ENCODE data around the gene BCL6B.

Gene BCL6B

GRCh38 chr17:7064261-7064660 lies 41.4 kb downstream of the BCL6B start:
- DNase-seq = no peak

- DNase-seq = no peak
These were observed 44.3 kb downstream of the BCL6B start for GRCh38 chr17:7067198-7067597.

- DNase-seq = no peak
These were observed 45.4 kb downstream of the BCL6B start for GRCh38 chr17:7068268-7068667.

DNA sequence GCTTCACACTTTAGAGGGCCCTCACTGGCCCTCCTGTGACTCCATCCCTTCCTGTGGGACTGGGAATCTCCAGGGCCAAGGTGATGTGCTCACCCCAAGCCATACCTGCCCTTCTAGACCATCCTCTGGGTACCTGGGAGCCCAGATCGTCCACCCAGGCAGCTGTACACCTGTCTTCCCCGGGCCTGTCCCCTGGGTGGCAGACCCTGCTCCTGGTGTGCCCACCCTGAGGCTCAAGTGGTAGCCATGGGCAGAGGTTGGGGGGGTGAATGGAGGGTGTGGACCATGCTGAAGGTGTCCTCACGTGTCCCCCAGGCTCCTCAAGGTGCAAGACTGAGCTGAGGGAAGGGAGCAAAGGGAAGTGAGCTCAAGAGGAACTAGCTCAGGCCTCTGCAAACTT lies 47.9 kb downstream of the BCL6B start:
- DNase-seq = no peak

DNA sequence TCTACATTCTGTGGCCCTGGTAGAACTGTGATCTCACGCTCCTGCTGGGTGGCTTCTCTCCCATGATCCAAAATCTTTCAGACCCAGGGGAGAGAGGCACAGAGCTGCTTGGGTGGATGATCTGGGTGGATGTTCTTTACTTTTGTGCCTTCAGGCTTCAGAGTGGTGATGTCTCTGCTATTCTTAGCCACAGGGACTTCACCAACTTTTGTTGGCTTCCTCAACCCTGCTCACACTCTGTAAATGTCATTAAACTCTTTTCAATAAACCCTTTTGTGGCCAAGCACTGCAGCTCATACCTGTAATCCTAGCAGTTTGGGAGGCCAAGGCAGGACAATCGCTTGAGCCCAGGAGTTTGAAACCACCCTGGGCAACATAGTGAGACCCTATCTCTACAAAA lies 49.6 kb downstream of the BCL6B start:
- no peak for DNase-seq

DNA sequence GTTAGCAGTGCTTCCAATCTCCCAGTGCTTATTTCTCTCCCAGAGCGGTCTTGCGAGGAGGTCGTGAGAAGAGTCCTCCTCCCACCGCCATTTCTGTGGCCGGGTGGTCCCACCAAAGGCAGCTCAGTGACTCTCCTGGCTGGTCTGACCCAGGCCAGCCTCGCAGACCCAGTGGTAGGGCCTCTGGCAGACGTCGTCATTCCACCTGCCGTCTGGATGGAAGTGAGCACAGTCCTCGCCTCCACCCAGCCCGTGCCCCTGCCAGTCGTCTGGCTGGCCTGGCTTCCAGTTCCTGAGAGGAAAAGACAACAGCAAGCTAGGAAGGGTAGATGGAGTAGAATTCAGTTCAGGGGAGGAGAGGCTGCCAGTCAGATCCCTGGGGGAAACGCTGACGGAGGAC lies 52.1 kb downstream of the BCL6B start:
- DNase-seq = no peak

DNA sequence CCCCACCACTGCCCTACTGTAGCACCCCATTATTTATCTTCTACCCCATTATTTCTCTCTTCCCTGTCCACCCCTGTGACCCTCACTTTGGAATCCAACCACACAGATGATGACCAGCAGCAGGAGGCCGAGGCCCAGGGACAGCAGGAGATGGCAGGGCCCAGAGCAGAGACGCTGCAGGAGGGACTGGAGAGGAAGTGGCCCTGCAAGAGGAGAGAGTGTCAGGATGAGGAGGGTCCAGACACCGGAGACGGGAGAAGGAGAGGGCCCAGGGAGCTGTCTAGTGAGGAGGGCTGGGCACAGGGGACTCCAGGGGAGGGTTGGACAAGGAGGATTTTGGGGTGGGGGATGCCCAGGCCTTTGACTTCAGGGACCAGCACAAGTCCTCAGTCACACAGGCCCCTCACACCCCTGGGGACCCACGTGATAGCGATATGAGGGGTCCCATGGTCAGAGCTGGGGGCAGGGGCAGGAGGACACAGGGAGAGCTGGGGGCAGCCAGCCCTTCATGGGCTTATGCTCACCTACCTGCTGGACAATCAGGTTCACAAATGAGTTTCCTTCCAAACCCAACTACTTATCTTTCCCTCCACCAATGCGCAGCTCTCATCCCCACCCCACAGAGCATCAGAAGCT lies 55.2 kb downstream of the BCL6B start:
- no peak for DNase-seq

DNA sequence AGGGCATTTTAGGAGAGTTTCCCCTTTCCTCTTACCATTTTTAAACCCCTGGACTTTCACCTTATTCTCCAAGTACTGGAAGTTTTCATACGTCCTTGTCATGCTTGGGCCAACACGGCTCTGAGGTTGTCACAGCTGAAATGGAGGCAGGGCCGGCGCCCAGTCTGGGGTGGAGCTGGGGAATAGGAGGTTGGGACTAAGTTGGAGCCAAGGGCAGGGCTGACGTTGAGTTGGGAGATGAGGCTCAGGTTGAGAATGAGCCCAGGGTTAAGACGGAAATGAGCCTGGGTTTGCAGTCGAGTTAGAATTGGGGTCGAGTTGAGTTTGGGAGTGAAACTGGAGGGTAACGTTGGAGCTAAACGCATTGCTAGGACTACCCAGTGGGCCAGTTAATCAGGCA lies 55.9 kb downstream of the BCL6B start:
- no peak for DNase-seq

Data from activated CD8-positive, alpha-beta memory T cell treated with anti-CD3 and anti-CD28 coated beads for 24 hours (primary cell).